ENCODE measurements around the gene RNF126. TPM values are rescaled to one million over a fixed set of nuclear protein-coding genes. Genes with fewer than 3 reads are reported as not detected.

The RNF126 gene
- total RNA-seq, 4 donors from 2014 or later: 72.3 to 148 (median 129) TPM

DNA sequence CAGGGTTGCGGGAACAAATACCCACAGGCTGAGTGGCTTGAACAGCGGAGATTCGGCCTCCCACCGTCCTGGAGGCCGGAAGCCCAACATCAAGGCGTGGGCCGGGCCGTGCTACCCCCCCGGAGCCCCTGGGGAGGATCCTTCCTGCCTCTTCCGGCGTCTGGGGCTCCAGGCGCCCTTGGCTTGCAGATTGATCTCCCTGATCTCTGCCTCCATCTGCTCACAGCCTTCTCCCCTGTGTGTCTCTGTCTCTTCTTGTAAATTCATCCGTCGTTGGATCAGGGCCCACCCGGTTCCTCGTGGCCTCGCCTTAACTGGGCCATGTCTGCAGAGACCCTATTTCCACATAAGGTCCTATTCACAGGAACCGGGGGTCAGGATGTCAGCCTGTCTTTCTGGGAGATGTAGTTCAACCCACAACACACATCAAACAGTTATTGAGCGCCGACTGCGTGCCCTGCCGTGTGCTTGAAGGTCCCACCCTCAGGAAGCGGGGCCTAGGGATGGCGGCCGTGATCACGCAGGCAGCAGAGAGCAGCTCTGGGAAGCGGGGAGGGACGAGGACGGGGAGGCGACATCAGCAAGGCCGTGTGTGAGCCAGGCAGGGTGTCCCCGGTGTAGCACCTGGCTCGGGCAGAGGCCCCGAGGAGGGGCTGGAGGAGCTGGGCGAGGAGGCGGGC is 52.1 kb downstream of the RNF126 start:
- no peaks in the 10 kb centered on the region for H3K4me1 ChIP-seq
- H3K27ac ChIP-seq: peak overlapping the region; percentile 41 to 68 (median 58)
- peaks cover 3 to 12% (median 8%) of the 10 kb centered on the region in 3 donors for H3K27me3 ChIP-seq
- H3K36me3 ChIP-seq: no peaks in the 10 kb centered on the region
- H3K4me3 ChIP-seq: peak overlapping the region in 2 of 4 donors; percentile 8 to 17
- TF ChIP-seq POLR2A (IDR thresholded peaks at IDR 0.05): no peak
- TF ChIP-seq, protein P1, sequence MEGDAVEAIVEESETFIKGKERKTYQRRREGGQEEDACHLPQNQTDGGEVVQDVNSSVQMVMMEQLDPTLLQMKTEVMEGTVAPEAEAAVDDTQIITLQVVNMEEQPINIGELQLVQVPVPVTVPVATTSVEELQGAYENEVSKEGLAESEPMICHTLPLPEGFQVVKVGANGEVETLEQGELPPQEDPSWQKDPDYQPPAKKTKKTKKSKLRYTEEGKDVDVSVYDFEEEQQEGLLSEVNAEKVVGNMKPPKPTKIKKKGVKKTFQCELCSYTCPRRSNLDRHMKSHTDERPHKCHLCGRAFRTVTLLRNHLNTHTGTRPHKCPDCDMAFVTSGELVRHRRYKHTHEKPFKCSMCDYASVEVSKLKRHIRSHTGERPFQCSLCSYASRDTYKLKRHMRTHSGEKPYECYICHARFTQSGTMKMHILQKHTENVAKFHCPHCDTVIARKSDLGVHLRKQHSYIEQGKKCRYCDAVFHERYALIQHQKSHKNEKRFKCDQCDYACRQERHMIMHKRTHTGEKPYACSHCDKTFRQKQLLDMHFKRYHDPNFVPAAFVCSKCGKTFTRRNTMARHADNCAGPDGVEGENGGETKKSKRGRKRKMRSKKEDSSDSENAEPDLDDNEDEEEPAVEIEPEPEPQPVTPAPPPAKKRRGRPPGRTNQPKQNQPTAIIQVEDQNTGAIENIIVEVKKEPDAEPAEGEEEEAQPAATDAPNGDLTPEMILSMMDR (IDR thresholded peaks at IDR 0.05 in 4 of 5, conservative IDR thresholded peaks at IDR 0.05 in 1 of 5): no peak
- peak in 1 of 2 donors; percentile 40 for ATAC-seq
- intact Hi-C loops (cut with DNase I; ENCODE audit: low total_unique reads): no loop called here
- in situ Hi-C loops (cut with MboI; ENCODE audit: low sequenced_read_pairs in 4 of 4): no loop called here
- no peak for DNase-seq
- H3K9me3 ChIP-seq: no peaks in the 10 kb centered on the region

DNA sequence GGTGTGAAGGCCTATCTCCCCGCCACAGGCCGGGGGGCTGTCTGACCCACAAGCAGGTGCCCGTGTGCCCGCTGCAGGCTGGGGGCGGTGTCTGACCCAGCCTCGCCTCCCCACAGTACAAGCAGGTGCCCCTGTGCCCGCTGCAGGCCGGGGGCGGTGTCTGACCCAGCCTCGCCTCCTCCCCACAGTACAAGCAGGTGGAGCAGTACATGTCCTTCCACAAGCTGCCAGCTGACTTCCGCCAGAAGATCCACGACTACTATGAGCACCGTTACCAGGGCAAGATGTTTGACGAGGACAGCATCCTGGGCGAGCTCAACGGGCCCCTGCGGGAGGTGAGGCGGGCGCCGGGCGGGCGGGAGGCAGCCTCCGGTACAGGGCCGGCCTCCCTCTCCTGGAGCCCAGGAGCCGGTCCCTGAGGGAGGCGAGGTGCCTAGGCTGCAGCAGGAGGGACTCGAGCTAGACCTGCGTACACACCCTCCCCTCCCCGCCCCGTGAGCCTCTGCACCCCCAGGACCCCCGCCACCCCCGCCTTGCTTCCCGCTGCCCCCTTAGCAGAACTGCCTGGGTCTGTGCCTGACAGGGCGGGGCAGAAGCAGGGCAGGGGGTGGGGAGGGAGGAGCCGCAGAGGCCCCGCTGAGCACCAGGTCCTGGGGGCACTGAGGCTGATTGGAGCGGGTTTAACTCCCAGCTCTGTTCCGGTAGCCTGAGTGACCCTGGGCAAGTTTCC is 52.8 kb downstream of the RNF126 start:
- Histone ChIP-seq H3K4me1 (no peaks in the 10 kb centered on the region), H3K27me3 (peaks cover 3 to 12% (median 8%) of the 10 kb centered on the region in 3 donors), H3K9me3 (no peaks in the 10 kb centered on the region), H3K27ac (peak overlapping the region; percentile 41 to 68 (median 58)), H3K36me3 (no peaks in the 10 kb centered on the region), H3K4me3 (peak overlapping the region in 2 of 4 donors; percentile 8 to 17)
- intact Hi-C loops (cut with DNase I; ENCODE audit: low total_unique reads) (no loop called here), in situ Hi-C loops (cut with MboI; ENCODE audit: low sequenced_read_pairs in 4 of 4) (no loop called here)
- ATAC-seq (no peak), DNase-seq (no peak)
- TF ChIP-seq POLR2A (IDR thresholded peaks at IDR 0.05): no peak
- TF ChIP-seq, protein P1 (IDR thresholded peaks at IDR 0.05 in 4 of 5, conservative IDR thresholded peaks at IDR 0.05 in 1 of 5): no peak

DNA sequence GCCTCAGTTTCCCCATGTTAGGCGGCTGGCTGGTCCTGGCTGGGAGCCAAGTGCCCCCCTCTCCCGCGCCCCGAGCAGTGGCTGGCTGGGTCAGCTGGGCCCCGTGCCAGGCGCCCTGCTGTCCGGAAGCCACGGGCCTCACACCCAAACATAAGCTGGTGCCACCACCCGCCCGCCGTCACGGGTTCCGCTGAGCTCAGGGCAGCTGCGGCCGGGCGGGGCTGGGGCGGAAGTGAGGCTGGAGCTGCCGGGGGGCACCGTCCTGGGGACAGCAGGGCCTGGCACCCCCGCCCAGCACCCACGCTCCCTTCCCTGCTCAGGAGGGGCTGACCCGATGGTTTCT is 54.0 kb downstream of the RNF126 start:
- no peak for ATAC-seq
- TF ChIP-seq, protein P1 (IDR thresholded peaks at IDR 0.05 in 4 of 5, conservative IDR thresholded peaks at IDR 0.05 in 1 of 5): no peak
- no peak for TF ChIP-seq POLR2A (IDR thresholded peaks at IDR 0.05)
- in situ Hi-C loops (cut with MboI; ENCODE audit: low sequenced_read_pairs in 4 of 4): no loop called here
- Histone ChIP-seq H3K9me3 (no peaks in the 10 kb centered on the region), H3K27ac (no peak overlapping the region), H3K4me1 (no peaks in the 10 kb centered on the region), H3K4me3 (no peak overlapping the region), H3K36me3 (no peaks in the 10 kb centered on the region), H3K27me3 (peaks cover 3 to 12% (median 8%) of the 10 kb centered on the region in 3 donors)
- intact Hi-C loops (cut with DNase I; ENCODE audit: low total_unique reads): no loop called here
- no peak for DNase-seq

DNA sequence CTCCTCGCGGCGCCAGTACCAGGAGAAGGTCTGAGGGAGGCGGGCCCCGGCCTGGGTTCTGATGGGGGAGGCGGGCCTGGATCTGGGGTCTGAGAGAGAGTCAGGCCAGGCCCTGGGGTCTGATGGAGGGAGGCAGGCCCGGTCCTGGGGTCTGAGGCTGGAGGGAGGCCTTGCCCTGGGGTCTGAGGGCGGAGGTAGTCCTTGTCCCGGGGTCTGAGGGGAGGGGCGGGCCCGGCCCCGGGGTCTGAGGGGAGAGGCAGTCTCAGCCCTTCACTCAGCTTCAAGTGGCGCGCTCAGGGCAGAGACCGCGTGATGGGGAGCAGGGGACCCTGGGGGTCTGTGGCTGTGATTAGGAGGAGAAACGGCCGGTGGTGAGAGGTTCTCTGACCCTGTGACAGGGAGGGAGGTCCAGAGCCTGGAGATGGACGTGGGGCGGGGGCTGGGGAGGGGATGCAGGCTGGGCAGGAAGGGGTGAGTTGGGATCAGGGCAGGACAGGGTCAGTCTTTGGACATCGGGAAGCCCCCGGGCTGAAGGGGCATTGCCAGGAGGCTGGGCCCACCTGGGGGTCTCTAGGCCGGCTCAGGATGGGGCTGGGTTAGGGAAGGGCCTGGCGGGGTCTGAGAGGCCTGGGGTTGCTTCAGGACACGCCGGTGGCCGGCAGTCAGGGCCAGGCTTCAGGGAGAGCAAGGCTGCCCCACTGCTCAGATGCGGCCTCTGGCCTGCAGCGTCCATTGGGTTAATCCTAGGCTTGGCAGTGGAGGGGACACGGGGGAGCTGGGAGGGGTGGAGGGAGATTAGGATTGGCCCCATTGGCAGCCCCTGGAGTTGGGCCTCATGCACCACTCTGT is 54.6 kb downstream of the RNF126 start:
- peaks cover 3 to 12% (median 8%) of the 10 kb centered on the region in 3 donors for H3K27me3 ChIP-seq
- in situ Hi-C loops (cut with MboI; ENCODE audit: low sequenced_read_pairs in 4 of 4) (no loop called here), intact Hi-C loops (cut with DNase I; ENCODE audit: low total_unique reads) (no loop called here)
- H3K4me3 ChIP-seq: no peak overlapping the region
- no peaks in the 10 kb centered on the region for H3K4me1 ChIP-seq
- H3K36me3 ChIP-seq: no peaks in the 10 kb centered on the region
- H3K27ac ChIP-seq: no peak overlapping the region
- no peak for DNase-seq
- TF ChIP-seq POLR2A (IDR thresholded peaks at IDR 0.05): no peak
- TF ChIP-seq, protein P1 (IDR thresholded peaks at IDR 0.05 in 4 of 5, conservative IDR thresholded peaks at IDR 0.05 in 1 of 5): no peak
- no peak for ATAC-seq
- H3K9me3 ChIP-seq: no peaks in the 10 kb centered on the region
